C4-2B (cell line): ENCODE measurements around the gene RPAP3.

ENCODE experiments used
- H3K27ac ChIP-seq: fragments of 450-650 bp; 2 replicates; pipeline ENCODE4 v1.5.1; 2017
- ZFX ChIP-seq: fragments of 450-650 bp; IDR thresholded peaks from 2 replicates; pipeline ENCODE4 v1.6.1; 2017
- TF ChIP-seq, protein P1 (sequence below): fragments of 450-650 bp; conservative IDR thresholded peaks from 2 replicates; pipeline ENCODE4 v1.5.1; 2017; ENCODE audit warnings: mild to moderate bottlenecking

RPAP3 gene

GRCh38 chr12:47735649-47736048 is 29.8 kb upstream of the RPAP3 start:
- H3K27ac ChIP-seq, result no peak overlapping the region
- no peak for TF ChIP-seq ZFX
- TF ChIP-seq, protein P1, sequence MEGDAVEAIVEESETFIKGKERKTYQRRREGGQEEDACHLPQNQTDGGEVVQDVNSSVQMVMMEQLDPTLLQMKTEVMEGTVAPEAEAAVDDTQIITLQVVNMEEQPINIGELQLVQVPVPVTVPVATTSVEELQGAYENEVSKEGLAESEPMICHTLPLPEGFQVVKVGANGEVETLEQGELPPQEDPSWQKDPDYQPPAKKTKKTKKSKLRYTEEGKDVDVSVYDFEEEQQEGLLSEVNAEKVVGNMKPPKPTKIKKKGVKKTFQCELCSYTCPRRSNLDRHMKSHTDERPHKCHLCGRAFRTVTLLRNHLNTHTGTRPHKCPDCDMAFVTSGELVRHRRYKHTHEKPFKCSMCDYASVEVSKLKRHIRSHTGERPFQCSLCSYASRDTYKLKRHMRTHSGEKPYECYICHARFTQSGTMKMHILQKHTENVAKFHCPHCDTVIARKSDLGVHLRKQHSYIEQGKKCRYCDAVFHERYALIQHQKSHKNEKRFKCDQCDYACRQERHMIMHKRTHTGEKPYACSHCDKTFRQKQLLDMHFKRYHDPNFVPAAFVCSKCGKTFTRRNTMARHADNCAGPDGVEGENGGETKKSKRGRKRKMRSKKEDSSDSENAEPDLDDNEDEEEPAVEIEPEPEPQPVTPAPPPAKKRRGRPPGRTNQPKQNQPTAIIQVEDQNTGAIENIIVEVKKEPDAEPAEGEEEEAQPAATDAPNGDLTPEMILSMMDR, result no peak

- TF ChIP-seq ZFX, result no peak
- TF ChIP-seq, protein P1, result no peak
- no peak overlapping the region for H3K27ac ChIP-seq
Measured at GRCh38 chr12:47734725-47735480, 29.1 kb upstream of the RPAP3 start.

GRCh38 chr12:47733142-47733541 is 27.3 kb upstream of the RPAP3 start:
- TF ChIP-seq, protein P1, result no peak
- no peak for TF ChIP-seq ZFX
- H3K27ac ChIP-seq, result no peak overlapping the region

- TF ChIP-seq, protein P1, result no peak
- TF ChIP-seq ZFX, result no peak
- H3K27ac ChIP-seq, result no peak overlapping the region
Measured at GRCh38 chr12:47732504-47732903, 26.7 kb upstream of the RPAP3 start.

- no peak overlapping the region for H3K27ac ChIP-seq
- no peak for TF ChIP-seq ZFX
Measured at GRCh38 chr12:47731723-47732122, 25.9 kb upstream of the RPAP3 start.

- TF ChIP-seq, protein P1, result no peak
- no peak for TF ChIP-seq ZFX
- no peak overlapping the region; the same call in 1 of the 2 replicates for H3K27ac ChIP-seq
Measured at GRCh38 chr12:47730341-47730744, 24.5 kb upstream of the RPAP3 start.

DNA sequence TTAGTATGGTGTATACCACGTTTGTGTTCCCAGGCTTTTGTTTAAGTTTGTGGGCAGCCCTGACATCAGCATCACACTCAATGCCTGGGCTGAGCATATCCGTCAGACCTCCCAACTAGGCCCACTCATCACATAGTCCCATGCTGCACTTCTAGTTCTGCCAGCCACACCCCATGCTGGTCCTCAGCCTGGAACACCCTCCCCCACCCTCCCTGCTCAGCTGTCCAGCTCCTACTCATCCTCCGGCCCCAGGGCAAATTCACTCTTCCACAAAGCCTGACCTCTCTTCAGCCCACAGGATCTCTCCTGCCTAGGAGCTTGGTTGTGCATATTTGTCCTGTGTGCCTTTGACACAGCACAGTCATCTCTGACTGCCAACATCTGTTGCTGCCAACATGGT is 23.4 kb upstream of the RPAP3 start:
- no peak overlapping the region for H3K27ac ChIP-seq
- TF ChIP-seq, protein P1, result no peak
- no peak for TF ChIP-seq ZFX

GRCh38 chr12:47725893-47726292 is 20.1 kb upstream of the RPAP3 start:
- no peak overlapping the region for H3K27ac ChIP-seq
- TF ChIP-seq, protein P1, result no peak
- TF ChIP-seq ZFX, result no peak
